SH-SY5Y (cell line): ENCODE data around the gene CSNK2B.

ENCODE experiments used
- GATA2 ChIP-seq: IDR thresholded peaks from 2 replicates; pipeline ENCODE4 v1.6.1; 2011; ENCODE audit warnings: mild to moderate bottlenecking, low read depth, low read length
- GATA3 ChIP-seq: IDR thresholded peaks from 2 replicates; pipeline ENCODE4 v1.6.1; 2011; ENCODE audit warnings: low read depth, mild to moderate bottlenecking, low read length, moderate library complexity

Gene CSNK2B

DNA sequence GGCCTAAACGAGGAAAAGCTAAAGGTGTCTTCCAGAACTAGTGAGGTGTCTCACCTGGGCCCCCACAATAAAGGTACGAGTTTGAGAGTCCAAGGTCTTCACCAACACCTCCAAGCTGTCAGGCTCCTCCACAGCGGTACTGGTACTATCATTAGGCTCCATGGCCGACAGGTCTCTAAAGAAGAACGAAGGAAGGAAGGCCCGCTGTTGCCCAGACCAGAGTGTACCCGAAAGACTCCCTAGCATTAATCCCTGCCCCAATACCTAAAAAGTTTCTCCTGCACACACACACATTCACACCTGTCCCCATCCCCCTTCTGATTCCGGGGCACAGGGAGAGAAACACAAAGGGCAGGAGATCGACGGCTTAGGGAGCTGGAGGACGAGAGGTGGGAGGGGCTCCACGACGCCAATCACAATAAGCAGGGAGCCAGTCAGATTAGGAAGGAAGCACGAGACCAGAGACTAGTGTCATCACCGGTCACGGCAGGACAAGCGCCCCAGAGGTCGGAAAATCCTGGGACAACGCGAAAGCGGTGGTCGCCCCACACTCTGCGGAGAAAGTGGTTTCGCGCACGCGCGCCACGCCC is 14.2 kb upstream of the CSNK2B start:
- TF ChIP-seq GATA3 (no peak), GATA2 (no peak)

DNA sequence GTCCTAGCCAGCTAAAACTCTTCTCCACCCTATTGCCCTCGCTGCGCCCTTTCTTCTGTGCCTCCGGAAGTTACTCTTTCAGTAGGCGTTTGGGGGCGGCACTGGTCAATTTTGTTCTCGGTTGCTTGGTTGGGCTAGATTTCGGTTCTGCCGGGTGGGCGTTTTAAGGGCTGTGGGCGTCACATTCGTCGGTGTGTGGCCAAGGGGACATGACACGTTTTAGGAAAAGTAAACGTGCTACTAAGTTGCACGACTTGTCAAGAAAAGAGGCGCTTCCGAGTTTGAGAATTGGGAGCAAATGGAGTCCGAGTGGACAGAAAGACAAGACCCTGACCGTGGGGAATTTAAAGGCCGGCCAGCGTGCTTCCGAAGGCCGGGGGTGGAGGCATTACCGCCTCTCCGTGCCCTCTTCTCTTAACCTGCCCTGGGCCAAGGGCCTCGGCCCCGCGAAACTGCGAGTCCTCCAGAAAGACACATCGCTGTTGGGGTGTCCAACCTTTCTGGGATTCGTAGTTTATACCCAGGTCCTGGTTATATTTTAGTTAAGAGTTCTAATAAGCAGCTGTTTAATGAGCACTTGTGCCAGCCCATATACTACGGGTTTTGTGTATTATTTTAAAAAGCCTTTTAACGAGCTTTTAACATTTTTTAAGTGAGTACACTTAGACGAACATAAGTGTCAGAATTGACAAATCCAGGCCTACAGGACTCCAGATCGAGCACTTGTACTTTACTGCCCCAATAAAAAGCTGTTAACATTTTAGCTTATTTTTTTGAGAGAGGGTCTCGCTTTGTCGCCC is 12.8 kb upstream of the CSNK2B start:
- TF ChIP-seq GATA2 = no peak
- no peak for TF ChIP-seq GATA3

DNA sequence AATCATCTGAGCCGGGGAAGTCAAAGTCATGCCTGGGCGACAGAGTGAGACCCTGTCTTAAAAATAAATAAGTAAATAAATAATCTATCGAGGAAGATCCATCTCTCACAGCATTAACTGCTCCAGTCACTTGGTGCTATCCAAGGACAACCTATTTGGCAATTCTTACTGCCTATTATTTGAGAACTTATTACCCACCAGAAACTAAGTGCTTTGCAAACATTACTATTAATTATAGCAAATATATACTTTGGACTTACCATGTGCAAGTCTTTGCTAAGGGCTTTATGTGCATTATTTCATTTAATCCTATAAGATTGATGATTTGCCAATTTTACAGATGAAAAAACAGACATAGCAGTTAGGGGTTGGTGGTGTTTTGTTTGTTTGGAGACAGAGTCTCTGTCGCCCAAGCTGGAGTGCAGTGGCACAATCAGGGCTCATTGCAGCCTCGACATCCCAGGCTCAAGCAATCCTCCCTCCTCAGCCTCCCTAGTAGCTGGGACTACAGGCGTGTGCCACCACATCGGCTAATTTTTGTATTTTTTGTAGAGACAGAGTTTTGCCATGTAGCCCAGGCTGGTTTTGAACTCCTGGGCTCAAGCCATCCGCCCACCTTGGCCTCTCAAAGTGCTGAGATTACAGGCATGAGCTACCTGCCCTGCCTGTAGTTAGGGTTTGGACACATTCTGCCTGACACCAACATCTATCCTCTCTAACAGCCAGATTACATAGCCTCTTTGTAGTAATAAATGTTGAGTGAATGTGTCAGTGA is 11.1 kb upstream of the CSNK2B start:
- TF ChIP-seq GATA3 = no peak
- no peak for TF ChIP-seq GATA2

DNA sequence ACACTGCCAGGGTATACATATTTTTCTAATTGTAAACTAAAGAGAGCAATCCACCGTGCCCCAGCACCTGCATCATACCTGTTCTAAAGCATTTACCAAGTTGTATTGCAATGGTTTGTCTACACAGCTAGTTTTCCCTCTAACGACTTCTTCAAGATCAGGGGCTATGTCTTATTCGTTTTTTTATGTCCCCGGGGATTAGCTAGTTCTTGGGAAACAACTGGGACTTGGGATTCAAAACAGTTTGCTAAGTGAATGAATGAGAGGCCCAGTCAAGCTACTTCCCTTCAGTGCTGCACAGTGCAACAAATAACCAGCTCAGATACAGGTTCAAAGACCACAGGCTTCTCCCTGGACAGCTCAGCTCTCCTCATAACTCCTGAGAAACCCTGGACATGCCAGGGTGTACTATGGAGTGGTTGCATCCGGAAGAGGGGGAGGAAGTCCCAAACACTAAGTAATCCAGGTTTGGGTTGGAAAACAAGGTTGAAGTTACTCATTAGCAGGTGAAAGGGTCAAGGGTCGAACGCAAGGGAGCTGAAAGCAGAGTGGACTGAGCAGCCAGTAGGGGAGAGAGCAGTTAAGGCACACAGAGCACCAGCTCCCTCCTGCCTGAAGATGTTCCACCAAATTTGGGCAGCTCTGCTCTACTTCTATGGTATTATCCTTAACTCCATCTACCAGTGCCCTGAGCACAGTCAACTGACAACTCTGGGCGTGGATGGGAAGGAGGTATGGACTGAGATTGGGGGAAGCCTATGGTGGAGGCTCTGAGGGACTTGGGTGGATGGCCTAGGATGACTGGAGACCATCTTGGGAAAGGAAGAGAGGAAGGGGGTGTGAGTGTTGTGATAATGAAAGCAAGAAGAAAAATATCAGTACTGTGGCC is 10.3 kb upstream of the CSNK2B start, which contains the start of gene APOM:
TSS of gene APOM (plus strand) at position 546 of the 889 bp plus-strand sequence. CDS start at position 619, 73 bp downstream.
- TF ChIP-seq GATA2 = no peak
- TF ChIP-seq GATA3 = no peak

DNA sequence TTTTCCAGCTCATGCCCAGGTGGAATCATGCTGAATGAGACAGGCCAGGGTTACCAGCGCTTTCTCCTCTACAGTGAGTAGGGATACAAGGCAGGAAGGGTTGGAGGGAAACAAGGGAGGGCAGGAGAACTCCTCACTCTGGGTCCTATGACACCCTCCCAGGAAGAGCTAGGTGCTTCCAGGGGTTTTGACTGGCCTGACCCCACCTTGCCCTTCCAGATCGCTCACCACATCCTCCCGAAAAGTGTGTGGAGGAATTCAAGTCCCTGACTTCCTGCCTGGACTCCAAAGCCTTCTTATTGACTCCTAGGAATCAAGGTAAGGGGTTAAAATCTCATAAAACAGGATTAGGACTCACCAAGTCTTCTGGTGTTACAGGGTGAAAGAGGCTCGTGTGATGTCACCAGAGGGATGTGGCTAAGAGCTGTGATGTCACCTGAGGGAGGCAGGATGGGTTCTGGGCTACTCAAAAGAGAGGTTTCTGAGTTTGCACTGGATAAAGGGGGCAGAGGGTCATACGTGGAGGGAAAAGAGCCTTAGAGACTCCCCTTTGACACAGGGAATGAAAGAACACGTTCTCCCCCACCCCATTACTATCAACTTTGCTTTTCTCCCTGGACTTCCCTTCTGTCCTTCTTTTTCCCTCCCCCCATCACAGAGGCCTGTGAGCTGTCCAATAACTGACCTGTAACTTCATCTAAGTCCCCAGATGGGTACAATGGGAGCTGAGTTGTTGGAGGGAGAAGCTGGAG is 8.3 kb upstream of the CSNK2B start:
- TF ChIP-seq GATA3 = no peak
- TF ChIP-seq GATA2 = no peak

DNA sequence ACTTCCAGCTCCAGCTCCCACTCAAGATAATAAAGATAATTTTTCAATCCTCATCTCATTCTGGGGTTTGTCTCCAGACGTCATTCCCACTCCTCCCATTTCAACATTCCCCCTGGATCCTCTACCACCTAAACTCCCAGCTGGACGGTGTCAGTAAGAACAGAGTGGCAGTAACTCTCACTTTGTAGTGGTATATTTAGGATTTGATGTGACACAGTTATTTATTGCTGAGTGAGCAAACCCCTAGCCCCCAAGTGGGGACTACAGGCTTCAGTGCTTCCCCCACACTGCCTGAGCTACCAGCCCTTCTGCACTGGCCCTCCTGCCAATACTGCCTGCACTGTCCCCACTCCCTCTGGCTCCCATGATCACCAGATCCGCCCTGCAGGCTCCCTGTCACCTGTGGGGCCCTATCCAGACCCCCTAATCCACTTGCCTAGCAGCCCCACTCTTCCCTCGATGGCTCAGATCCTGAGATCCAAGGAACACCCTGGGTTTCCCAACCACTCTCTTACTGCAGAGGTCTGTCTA is 7.7 kb upstream of the CSNK2B start:
- no peak for TF ChIP-seq GATA3
- TF ChIP-seq GATA2 = no peak

DNA sequence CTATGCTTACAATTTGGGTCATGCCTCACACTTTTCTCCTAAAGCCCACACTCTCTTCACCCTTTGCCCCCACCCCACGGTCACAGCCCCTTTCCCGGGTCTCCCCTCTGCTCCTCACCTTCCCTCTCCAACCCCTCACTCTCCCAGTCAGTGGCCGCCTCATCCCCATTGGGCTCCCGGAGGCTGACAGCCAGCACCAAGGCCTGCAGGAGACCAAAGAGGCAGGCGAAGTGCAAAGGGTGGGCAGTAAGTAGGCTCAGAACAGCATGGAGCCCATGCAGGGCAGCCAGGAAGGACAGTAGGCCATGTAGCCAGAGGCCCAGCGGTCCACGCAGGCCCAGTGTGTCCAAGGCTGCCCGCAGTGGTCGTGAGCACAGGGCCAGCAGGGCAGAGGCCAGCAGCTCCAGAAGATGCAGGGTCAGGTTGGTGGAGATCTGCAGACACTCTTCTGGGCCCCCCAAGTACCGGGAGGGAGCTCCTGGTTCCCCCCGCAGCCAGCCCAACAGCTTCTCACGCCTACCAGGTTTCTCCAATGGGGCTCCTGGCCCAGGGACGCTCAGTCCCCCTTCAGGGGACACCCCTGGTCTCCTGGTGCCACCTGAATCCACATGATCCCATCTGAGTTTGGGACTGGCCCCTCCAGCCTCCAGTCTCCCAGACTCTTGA is 6.8 kb upstream of the CSNK2B start:
- TF ChIP-seq GATA2 (no peak), GATA3 (no peak)

DNA sequence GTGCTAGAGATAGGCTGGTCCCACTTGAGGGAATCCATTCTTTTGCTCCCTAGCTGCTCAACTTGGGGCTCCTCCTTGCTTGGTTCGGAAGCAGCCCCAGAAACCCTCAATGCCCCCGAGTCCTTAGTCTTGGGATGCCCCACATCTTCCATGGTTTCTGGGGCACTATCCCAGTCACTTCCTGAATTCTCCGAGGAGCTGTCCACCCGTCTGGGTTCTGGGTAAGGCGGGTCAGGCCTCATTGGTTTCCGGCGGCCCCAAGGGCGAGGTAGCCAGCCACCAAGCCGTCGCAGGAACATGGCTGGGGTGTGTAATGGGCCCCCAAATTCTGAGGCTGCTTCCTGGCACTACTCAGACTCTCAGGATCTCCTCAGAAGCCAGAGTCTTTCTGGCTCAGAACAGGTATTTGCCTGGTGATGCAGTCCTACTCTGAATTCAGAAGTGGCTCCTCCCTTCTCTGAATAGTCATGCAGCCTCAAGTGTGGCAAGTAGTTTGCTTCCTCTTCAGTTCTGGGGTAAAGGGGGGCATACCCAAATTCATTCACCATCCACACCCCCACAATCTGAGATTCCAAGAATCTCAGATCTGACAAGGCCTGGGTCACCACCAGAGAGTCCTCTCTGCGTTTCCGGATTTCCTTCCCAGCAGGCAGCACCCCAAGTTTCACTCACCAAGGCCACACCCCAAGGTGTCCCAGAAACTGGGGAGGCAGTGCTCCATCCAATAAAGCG is 6.1 kb upstream of the CSNK2B start:
- TF ChIP-seq GATA2 (no peak), GATA3 (no peak)

DNA sequence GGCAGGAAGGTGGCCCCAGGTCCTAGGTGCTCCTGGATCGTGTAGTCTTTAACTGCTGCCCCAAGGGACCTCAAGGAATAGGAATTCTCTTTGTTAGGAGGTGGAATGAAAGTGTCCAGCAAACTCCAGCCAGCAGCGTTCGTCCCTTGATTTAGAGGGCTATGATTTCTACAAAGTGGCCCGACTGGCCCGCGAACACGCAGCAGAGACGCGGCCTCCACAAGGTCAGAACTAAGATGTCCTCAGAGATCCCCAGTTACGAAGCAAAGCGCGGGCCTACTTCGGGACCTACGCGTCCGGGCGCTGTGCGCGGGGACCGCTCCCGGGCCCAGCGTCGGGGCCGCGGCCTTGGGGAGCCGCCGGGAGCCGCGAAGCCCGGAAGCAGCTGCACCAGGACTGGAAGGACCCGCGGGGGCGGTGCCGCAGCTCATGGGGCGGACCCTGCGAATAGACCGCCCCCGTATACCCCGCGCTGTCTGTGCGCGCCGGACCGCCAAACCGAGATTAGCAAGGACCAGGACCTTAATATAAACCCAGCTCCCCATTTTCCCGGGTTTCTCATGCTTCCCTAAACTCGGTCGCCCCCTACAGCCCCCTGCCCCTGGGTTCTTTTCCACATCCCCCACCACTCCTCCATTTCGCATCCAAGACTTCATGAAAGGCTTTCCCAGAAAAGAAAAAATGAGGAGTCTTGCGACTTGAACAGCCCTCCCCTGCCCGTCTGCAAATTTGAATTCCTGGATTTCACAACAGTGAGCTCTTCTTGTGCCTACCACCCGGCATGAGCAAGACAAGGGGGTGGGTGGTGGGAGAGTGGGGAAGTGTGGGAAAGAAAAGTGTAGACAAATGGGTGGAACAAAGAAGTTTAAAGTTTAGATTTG is 5.3 kb upstream of the CSNK2B start, which contains the start of gene C6orf47:
TSS of gene C6orf47 (minus strand) at position 398 of the 881 bp plus-strand sequence. CDS start 831 bp downstream, outside the sequence.
- TF ChIP-seq GATA3 (no peak), GATA2 (no peak)

DNA sequence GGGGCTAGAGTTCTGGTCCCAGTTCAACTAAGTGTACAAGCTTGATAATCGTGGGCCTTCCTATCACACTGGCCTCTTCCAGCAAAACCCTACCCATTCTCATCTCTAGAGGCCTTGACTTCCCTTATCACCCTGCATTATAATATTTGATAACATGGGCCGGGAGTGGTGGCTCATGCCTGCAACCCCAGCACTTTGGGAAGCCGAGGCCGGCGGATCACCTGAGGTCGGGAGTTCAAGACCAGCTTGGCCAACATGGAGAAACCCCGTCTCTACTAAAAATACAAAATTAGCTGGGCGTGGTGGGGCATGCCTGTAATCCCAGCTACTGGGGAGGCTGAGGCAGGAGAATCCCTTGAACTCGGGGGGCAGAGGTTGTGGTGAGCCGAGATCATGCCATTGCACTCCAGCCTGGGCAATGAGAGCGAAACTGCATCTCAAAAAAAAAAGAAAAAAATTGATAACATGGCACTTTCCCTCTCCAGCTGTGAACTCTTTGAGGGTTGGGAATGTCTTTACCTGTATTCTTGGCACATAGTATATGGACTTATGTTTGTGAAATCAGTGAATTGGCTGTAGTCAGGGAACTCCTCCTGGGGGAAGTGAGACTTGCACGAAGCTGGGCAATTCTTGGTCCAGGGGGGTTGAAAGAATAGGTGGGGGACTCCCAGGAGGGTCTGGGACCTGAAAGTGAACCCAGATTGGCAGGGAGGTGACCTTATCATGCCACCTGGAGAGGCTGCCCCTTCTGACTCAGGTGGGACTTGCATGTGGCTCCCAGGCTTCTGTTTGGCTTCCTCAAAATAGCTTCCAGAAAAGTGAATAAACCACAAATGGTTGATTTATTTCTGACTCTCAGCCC is 4.4 kb upstream of the CSNK2B start:
- TF ChIP-seq GATA2 (no peak), GATA3 (no peak)
